NB4 (cell line): ENCODE results near the gene ITPR2.

Experiments
- POLR2A ChIP-seq: IDR thresholded peaks from 2 replicates; pipeline ENCODE4 v1.6.1; 2011; ENCODE audit warnings: mild to moderate bottlenecking; ENCODE audit not compliant: insufficient read length; ENCODE audit errors: extremely low read depth
- TF ChIP-seq, protein P1 (sequence below): IDR thresholded peaks from one replicate; pipeline ENCODE4 v1.5.1; 2012; ENCODE audit warnings: low read depth, low read length
- TF ChIP-seq, protein P2 (sequence below): IDR thresholded peaks from 2 replicates; pipeline ENCODE4 v1.6.1; 2011; ENCODE audit warnings: low read depth, low read length

DNA sequence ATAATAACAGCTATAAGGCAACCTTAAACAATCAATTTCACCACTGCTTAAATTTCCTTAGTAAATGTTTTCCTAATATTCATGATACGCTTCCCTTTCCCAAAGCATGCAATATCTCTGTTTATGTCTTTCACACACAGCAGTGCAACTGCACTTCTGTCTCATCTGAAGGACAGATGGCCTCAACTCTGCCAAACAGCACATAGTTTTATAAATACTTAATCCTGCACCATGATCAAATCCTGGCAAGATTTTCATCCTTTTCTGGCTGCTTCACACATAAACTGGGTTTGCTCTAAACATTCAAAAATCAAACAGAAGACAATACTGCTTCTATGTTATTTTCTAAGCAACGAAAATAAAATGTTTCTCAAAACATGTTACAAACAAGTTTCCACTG, 266.3 kb downstream of the ITPR2 start:
- TF ChIP-seq, protein P1, sequence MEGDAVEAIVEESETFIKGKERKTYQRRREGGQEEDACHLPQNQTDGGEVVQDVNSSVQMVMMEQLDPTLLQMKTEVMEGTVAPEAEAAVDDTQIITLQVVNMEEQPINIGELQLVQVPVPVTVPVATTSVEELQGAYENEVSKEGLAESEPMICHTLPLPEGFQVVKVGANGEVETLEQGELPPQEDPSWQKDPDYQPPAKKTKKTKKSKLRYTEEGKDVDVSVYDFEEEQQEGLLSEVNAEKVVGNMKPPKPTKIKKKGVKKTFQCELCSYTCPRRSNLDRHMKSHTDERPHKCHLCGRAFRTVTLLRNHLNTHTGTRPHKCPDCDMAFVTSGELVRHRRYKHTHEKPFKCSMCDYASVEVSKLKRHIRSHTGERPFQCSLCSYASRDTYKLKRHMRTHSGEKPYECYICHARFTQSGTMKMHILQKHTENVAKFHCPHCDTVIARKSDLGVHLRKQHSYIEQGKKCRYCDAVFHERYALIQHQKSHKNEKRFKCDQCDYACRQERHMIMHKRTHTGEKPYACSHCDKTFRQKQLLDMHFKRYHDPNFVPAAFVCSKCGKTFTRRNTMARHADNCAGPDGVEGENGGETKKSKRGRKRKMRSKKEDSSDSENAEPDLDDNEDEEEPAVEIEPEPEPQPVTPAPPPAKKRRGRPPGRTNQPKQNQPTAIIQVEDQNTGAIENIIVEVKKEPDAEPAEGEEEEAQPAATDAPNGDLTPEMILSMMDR: no peak
- TF ChIP-seq, protein P2, sequence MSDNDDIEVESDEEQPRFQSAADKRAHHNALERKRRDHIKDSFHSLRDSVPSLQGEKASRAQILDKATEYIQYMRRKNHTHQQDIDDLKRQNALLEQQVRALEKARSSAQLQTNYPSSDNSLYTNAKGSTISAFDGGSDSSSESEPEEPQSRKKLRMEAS: no peak
- no peak for TF ChIP-seq POLR2A
